ENCODE results near the gene CDK14. TPM values are rescaled to one million over a fixed set of nuclear protein-coding genes. Genes with fewer than 3 reads are reported as not detected.

The CDK14 gene
- total RNA-seq, 1 donor: 39.1 TPM

DNA sequence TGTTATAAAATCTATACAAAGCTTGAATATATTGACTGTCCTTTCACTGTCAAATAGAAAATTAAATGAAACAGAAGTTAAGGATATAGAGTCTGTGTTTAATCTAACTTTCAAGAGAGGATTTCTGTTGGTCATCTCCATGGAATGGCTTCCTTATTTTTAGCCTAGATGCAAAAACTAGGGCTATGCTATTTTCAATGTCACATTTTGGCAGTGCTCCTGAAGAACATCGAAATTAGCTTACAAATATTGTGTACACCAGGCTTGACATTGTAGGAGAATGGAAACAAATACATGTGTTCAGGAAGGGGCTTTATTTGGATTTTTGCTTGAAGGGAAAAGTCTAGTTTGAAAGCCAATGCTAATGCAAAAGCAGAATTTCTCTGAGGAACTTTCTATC lies 295.4 kb downstream of the CDK14 start:
- Histone ChIP-seq H3K4me1 (ENCODE audit: insufficient read depth, low read length) (no peaks in the 10 kb centered on the region), H2AFZ (ENCODE audit: low read length) (no peak overlapping the region), H3K4me2 (ENCODE audit: insufficient read depth, low read length) (no peak overlapping the region), H3K36me3 (ENCODE audit: insufficient read depth, low read length) (no peaks in the 10 kb centered on the region), H3K4me3 (ENCODE audit: insufficient read depth, low read length) (no peak overlapping the region), H4K20me1 (ENCODE audit: insufficient read depth, low read length) (no peaks in the 10 kb centered on the region), H3K27me3 (ENCODE audit: insufficient read depth, low read length) (no peaks in the 10 kb centered on the region), H3K9me3 (ENCODE audit: low read depth, low read length) (no peaks in the 10 kb centered on the region), H3K27ac (ENCODE audit: low read depth, low read length) (no peak overlapping the region), H3K79me2 (ENCODE audit: insufficient read depth, low read length) (no peaks in the 10 kb centered on the region)
- DNase-seq (ENCODE audit: insufficient read length, low spot score, missing footprints): no peak
- TF ChIP-seq, protein P1, sequence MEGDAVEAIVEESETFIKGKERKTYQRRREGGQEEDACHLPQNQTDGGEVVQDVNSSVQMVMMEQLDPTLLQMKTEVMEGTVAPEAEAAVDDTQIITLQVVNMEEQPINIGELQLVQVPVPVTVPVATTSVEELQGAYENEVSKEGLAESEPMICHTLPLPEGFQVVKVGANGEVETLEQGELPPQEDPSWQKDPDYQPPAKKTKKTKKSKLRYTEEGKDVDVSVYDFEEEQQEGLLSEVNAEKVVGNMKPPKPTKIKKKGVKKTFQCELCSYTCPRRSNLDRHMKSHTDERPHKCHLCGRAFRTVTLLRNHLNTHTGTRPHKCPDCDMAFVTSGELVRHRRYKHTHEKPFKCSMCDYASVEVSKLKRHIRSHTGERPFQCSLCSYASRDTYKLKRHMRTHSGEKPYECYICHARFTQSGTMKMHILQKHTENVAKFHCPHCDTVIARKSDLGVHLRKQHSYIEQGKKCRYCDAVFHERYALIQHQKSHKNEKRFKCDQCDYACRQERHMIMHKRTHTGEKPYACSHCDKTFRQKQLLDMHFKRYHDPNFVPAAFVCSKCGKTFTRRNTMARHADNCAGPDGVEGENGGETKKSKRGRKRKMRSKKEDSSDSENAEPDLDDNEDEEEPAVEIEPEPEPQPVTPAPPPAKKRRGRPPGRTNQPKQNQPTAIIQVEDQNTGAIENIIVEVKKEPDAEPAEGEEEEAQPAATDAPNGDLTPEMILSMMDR (IDR thresholded peaks at IDR 0.05; ENCODE audit: extremely low read depth, low read depth, low read length): no peak

GRCh38 chr7:90892213-90892612 lies 296.1 kb downstream of the CDK14 start:
- no peaks in the 10 kb centered on the region for H3K27me3 ChIP-seq (ENCODE audit: insufficient read depth, low read length)
- no peaks in the 10 kb centered on the region for H3K9me3 ChIP-seq (ENCODE audit: low read depth, low read length)
- DNase-seq (ENCODE audit: insufficient read length, low spot score, missing footprints): peak; percentile 0
- H3K36me3 ChIP-seq (ENCODE audit: insufficient read depth, low read length): no peaks in the 10 kb centered on the region
- no peak overlapping the region for H3K27ac ChIP-seq (ENCODE audit: low read depth, low read length)
- no peak overlapping the region for H3K4me3 ChIP-seq (ENCODE audit: insufficient read depth, low read length)
- no peaks in the 10 kb centered on the region for H3K79me2 ChIP-seq (ENCODE audit: insufficient read depth, low read length)
- H4K20me1 ChIP-seq (ENCODE audit: insufficient read depth, low read length): no peaks in the 10 kb centered on the region
- TF ChIP-seq, protein P1 (IDR thresholded peaks at IDR 0.05; ENCODE audit: extremely low read depth, low read depth, low read length): no peak
- H3K4me1 ChIP-seq (ENCODE audit: insufficient read depth, low read length): no peaks in the 10 kb centered on the region
- H2AFZ ChIP-seq (ENCODE audit: low read length): no peak overlapping the region
- no peak overlapping the region for H3K4me2 ChIP-seq (ENCODE audit: insufficient read depth, low read length)

DNA sequence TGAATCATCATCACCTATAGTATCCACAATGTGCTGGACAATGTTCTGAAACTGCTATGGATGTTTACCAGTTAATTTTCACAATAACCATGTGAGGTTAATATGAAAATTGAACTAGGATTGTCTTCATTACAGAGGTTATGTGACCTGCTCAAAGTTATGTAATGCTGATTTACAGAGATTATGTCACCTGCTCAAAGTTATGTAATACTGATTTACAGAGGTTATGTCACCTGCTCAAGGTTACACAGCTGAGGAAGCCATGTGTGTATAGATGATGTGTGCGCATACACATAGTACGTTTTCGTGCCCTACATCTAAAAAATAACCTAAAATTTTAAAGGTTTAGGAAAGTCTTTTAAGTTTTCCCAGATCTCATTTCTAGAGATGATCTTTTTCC lies 298.0 kb downstream of the CDK14 start:
- Histone ChIP-seq H3K4me3 (ENCODE audit: insufficient read depth, low read length) (no peak overlapping the region), H3K36me3 (ENCODE audit: insufficient read depth, low read length) (no peaks in the 10 kb centered on the region), H3K27ac (ENCODE audit: low read depth, low read length) (no peak overlapping the region), H3K27me3 (ENCODE audit: insufficient read depth, low read length) (no peaks in the 10 kb centered on the region), H3K4me2 (ENCODE audit: insufficient read depth, low read length) (no peak overlapping the region), H3K4me1 (ENCODE audit: insufficient read depth, low read length) (no peaks in the 10 kb centered on the region), H2AFZ (ENCODE audit: low read length) (no peak overlapping the region), H4K20me1 (ENCODE audit: insufficient read depth, low read length) (no peaks in the 10 kb centered on the region), H3K9me3 (ENCODE audit: low read depth, low read length) (no peaks in the 10 kb centered on the region), H3K79me2 (ENCODE audit: insufficient read depth, low read length) (no peaks in the 10 kb centered on the region)
- TF ChIP-seq, protein P1 (IDR thresholded peaks at IDR 0.05; ENCODE audit: extremely low read depth, low read depth, low read length): no peak
- no peak for DNase-seq (ENCODE audit: insufficient read length, low spot score, missing footprints)

DNA sequence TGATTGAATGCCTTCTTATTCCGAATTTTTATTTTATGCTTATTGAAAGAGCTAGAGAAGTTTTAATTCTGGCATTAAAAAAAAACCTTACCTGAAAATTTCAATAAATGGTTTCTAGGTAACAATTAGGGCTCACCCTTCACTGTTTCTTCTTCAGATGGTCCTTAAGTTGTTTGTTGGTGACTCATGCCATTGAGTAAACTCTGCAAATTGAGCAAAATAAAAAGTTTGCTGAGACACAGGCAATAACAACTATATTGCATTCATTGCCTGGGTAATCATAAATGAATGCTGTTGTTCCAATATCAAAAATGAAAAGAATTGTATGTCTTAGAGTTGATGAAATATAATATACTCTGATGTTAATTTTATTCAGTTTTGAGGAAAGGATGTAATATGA lies 300.3 kb downstream of the CDK14 start:
- Histone ChIP-seq H3K79me2 (ENCODE audit: insufficient read depth, low read length) (no peaks in the 10 kb centered on the region), H3K4me2 (ENCODE audit: insufficient read depth, low read length) (no peak overlapping the region), H3K4me3 (ENCODE audit: insufficient read depth, low read length) (no peak overlapping the region), H3K36me3 (ENCODE audit: insufficient read depth, low read length) (no peaks in the 10 kb centered on the region), H3K4me1 (ENCODE audit: insufficient read depth, low read length) (no peaks in the 10 kb centered on the region), H4K20me1 (ENCODE audit: insufficient read depth, low read length) (no peaks in the 10 kb centered on the region), H3K27ac (ENCODE audit: low read depth, low read length) (no peak overlapping the region), H3K27me3 (ENCODE audit: insufficient read depth, low read length) (no peaks in the 10 kb centered on the region), H2AFZ (ENCODE audit: low read length) (no peak overlapping the region), H3K9me3 (ENCODE audit: low read depth, low read length) (no peaks in the 10 kb centered on the region)
- DNase-seq (ENCODE audit: insufficient read length, low spot score, missing footprints): no peak
- TF ChIP-seq, protein P1 (IDR thresholded peaks at IDR 0.05; ENCODE audit: extremely low read depth, low read depth, low read length): no peak
